ENCODE data around the gene GPRC5D.

Gene GPRC5D

DNA sequence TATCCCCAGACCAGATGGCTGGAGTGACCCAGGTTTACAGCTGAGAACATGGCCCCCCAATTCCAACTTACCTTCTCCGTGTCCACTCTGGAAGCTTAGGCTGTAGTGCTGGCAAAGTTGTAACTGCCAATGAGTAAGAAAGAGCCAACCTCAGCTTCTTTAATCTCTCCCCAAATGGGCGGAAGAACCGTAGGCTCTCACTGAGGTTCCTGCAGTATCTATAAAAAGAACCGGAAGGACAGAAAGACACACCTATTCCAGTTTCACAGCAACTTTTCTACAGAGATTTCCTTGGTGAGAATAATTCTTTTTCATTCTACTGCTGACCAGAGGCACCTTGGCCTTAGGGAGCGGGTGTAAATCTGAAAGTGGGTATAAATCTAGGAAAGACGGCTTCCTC, at the start of gene GPRC5D:
GPRC5D (minus strand) TSS at position 135 of the 400 bp plus-strand sequence. CDS start 1,786 bp downstream, outside the sequence.
- DNase-seq (ENCODE audit: low read depth in 2 of 2) = no peak

DNA sequence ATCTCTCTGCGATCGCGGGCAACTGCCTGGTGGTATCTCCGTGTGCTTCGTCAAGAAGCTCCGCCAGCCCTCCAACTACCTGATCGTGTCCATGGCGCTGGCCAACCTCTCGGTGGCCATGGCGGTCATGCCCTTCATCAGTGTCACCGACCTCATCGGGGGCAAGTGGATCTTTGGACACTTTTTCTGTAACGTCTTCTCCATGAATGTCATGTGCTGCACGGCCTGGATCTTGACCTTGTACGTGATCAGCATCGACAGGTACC, 49.7 kb upstream of the GPRC5D start:
- DNase-seq (ENCODE audit: low read depth in 2 of 2) = no peak

DNA sequence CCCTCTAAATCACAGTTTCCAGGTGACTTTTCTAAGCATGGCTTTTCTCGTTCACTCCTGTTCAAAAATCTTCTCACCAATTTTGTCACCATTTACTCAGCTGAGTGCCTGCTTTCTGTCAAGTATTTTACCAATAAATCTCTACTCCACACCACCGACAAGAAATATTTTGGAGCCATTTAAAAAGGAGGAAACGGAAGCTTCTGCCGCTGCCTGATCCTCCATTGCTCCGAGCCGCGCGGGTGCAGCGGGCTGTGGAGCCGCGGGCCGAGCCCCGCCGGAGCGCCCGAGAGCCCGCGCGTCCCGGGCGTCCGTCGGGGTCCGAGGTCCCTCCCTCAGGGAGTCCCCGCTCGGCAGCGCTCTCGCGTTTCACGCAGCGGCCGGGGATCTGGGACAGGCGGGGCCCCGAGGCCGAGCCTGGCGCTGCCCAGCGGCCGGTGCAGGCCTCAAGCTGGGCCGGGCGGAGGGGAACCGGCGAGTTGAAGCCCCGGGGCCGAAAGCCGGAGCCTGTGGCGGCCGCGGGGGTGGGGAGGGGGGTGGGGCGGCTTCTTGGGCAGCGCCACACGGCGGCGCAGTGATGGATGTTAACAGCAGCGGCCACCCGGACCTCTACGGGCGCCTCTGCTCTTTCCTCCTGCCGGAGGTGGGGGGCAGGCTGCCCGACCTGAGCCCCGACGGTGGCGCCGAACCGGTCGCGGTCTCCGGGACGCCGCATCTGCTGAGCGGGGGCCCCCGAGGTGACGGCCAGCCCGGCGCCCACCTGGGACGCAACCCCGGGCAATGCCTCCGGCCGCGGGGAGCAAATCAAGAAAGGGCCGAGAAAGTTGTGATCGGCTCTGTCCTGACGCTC, 49.2 kb upstream of the GPRC5D start:
- peak in 1 of 2 donors; percentile 21 for DNase-seq (ENCODE audit: low read depth in 2 of 2)

DNA sequence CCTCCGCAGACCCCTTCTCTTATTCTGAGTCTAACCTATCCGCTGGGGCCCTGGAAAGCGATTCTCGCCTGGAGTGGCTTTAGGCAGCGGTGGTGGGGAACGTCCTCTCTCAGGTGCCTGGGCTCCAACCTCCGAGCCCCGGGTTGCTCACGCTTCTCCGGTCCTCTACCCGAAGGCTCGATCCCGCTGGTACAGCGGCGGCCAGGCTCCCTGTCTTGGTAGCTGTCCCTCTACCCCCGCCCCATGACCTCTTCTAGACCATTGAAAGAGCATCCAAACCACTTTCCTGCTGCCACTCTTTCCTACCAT, 48.6 kb upstream of the GPRC5D start:
- DNase-seq (ENCODE audit: low read depth in 2 of 2) = no peak

DNA sequence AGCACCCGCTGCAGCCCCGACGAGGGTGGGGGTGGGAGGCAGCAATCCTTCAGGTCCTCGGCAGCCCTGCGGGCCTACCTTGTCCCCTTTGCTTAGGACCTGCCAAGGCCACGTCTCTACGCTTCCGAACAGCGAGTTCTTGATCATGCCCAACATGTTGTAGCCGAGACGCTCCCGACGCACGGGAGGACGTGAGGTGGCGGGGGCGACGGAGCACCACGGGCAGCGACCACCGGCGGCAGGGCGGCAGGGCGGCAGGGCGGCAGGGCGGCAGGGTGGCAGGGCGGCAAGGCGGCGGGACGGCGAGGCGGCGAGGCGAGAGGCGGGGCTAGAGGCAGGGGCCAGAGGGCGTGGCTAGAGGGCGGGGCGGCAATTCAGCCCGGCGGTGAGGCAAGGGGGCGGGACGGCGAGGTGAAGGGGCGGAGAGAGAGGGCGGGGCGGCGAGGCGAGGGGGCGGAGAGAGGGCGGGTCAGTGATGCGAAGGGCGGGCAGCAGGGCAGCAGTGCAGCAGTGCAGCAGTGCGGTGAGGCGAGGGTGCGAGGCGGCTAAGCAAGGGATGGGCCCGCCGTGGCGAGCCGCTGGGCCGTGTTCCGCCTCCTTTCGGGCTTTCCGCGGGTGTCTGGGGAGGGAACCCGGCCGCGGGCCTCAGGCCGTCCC, 48.1 kb upstream of the GPRC5D start, which contains the start of gene HEBP1:
HEBP1 (minus strand) TSS at position 307 of the 657 bp plus-strand sequence; CDS start at position 156, 151 bp downstream.
- DNase-seq (ENCODE audit: low read depth in 2 of 2) = peak; percentile 98 to 99

DNA sequence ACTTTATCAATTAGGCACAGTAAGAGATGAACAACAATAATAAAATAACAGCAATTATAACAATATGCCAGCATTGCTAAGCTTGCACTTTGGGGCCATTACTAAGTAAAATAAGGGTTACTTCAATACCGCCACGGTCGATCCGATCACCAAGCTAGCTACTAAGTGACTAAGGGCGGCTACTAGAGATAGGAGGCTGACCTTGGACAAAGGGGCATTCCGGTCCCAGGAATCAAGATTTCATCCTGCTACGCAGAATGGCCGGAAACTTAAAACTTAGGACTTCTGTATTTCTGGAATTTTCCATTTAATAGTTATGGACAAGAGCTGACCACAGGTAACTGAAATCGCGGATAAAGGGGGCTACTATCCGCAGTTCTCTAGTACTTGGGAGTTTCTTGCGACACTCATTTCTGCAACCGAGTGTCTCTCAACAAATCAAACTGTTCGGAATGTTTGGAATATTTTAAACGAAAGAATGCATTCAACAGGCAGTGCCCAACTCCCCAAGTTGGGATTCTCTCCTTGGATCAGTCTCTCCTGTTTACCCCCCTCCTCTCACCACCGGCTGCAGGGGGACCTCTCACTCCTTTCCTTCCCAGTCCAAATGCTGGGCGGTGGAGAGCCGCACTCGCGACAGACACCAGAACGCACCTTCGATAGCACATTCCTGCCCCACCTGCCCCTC, 47.4 kb upstream of the GPRC5D start:
- DNase-seq (ENCODE audit: low read depth in 2 of 2) = no peak

DNA sequence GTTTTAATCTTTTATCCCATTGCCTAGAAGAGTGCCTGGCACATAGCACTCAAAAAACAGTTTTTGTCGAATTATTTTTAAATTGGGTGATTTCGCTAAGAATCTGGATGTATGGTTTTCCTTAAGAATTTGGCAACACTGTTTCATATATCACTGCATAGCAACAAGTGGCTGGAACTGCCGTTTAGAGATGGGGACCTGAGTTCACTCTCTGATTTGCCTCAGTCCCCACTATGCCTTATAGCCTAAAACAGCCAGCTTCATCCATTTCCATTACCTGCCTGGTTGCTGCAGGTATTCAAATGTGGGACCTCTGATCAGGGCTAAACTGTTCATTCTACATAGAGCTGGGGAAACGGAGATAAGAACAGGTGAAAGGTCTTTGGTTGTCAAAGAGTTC, 46.3 kb upstream of the GPRC5D start:
- DNase-seq (ENCODE audit: low read depth in 2 of 2) = no peak

DNA sequence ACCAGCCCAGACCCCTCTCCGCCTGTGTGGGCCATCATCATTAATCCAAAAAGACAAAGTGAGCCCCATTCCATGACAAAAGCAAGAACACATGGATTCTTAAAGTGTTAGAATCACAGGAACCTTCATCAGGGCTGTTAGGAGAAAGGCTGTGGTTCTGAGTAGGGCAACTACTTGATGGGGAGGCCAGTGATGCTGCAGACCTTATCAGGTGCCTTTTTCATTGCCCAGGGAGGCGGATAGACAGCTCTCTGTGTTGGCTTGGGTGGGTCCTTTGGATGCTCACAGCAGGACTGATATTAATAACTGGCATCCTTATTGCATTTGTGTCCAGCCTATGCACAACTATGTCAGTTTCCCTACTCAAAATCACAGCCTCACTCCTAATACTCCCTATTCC, 45.8 kb upstream of the GPRC5D start:
- no peak for DNase-seq (ENCODE audit: low read depth in 2 of 2)

DNA sequence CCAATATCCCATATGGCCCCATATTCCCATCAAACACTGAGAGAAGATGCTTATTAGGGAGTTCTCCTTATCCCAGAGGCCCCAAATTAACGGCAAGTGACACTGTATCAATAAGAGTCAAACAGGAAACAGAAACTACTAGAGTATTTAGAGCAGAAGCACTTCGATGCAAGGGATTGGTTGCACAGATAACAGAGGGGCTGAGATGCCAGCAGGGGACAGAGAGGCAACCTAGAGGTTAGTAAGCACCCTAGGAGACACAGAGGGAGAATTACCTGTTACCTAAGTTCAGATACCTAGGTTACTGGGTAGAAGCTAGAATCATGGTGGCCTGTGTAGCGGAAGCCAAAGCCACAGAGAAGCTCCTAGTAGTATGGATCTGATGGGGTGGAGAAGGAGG, 45.2 kb upstream of the GPRC5D start:
- DNase-seq (ENCODE audit: low read depth in 2 of 2) = no peak

DNA sequence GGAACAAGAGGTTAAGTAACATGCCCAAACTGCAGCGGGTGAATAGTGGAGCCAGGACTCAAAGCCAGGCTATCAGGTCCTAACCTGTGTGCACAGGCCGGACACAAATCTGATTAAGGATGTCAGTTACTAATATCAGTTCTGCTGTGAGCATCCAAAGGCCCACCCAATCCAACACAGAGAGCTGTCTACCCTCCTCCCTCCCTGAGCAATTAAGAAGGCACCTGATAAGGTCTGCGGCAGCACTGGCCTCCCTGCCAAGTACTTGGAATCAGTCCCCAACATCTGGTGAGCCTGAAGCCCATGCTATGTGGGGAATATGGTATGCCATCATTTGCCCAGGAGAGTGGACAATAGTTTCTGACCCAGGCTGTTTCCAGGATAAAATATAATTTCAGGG, 44.2 kb upstream of the GPRC5D start:
- DNase-seq (ENCODE audit: low read depth in 2 of 2) = no peak

DNA sequence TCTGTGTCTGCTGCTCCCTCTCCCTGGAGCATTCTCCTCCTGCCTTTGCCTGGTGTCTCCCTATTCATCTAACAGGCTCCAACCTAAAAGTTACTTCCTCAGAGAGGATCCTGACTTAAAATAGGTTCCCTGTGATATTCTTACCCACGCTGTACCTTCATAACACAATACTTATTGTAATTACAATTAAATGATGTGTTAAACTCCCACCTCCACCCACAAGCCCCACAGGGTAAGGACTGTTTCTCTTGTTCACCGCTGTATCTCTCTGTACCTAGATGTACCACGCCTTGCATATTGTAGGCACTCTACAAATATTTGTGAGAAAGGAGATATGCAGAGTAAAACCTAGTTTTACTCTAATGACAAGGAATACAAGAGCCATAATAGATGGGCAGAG, 43.1 kb upstream of the GPRC5D start:
- DNase-seq (ENCODE audit: low read depth in 2 of 2) = no peak

DNA sequence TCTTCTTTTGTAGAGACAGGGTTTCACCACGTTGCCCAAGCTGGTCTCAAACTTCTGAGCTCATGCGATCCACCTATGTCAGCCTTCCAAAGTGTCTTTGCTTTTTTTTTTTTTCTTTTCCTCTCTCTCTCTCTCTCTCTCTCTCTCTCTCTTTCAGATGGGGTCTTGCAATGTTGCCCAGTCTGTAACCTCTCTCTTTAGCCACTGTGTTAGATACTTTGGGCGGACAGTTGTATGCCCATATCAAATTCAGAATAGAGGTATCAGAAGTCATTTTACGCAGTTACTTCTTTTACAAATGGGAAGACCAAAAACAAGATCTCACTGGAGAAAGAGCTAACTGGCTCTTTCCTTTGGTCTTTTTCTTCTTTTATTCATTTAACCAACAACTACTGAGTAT, 41.4 kb upstream of the GPRC5D start:
- no peak for DNase-seq (ENCODE audit: low read depth in 2 of 2)

DNA sequence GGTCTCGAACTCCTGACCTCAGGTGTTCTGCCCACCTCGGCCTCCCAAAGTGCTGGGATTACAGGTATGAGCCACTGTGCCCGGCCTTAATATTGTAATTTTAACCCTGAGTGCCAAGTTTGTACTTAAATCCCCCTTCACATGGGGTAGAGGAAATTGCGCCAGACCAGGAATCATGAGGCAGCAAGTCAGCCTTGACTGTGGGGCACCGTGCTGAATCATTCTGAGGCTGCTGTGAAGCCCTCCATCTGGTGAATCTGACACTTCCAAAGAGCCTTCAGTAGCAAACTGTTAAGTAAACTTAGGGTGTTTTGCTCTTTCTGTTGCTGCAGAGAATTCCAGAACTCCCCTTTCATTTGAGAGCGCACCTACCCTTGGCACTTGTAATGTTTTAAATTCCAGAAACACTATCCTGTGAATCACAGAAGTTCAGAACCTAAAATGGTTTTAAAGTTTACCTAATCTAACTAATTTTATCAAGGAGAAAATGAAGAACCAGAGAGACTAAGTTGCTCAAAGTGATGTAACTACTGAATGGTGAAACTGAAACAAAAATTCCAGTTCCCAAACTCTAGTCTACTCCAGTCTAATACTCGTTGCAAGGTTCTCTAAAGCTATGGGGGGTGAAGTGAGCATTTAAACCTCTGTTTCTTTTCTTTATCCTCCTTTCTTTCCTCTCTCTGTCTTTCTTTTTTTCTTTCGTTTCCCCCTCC, 40.6 kb upstream of the GPRC5D start:
- DNase-seq (ENCODE audit: low read depth in 2 of 2) = no peak

DNA sequence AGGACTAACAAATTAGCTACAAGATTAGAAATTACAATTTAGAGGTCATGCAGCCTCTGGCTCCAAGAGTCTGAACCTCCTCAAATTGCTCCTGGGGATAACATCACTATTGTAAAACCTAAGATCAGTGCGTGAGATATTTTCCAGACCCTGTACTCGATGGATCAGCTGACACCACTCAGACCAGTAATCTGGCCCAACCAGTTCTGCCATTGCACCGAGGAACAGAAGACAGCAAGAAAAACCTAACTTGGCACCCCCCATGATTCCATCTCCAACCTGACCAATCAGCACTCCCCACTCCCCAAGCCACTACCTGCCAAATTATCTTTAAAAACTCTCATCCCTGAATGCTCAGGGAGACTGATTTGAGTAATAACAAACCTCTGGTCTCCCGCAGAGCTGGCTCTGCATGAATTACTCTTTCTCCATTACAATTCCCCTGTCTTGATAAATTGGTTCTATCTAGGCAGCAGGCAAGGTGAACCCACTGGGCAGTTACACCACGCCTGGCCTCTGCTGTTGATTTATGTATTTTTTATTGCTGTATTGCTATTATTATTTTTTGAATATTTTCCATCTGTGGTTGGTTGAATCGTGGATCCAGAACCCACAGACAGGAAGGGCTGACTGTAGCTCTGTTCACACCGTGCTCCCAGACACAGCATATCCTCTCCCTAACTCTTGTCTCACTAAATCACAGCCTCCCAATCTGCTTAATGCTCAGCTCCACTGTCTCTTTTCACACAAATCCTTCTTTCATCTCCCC, 38.9 kb upstream of the GPRC5D start:
- DNase-seq (ENCODE audit: low read depth in 2 of 2) = no peak

DNA sequence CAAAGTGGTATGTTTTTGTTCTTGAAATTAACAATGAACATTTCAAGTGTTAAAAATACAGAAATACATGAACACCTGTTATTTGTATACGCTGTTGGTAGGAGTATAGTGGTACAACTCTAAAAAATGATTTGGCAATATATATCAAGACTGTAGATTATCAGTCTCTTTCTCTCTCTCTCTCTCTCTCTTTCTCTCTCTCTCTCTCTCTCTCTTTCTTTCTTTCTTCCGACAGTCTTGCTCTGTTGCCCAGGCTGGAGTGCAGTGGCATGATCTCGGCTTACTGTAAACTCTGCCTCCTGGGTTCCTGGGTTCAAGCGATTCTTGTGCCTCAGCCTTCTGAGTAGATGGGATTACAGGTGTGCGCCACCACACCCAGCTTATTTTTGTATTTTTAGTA, 35.5 kb upstream of the GPRC5D start:
- DNase-seq (ENCODE audit: low read depth in 2 of 2) = no peak

DNA sequence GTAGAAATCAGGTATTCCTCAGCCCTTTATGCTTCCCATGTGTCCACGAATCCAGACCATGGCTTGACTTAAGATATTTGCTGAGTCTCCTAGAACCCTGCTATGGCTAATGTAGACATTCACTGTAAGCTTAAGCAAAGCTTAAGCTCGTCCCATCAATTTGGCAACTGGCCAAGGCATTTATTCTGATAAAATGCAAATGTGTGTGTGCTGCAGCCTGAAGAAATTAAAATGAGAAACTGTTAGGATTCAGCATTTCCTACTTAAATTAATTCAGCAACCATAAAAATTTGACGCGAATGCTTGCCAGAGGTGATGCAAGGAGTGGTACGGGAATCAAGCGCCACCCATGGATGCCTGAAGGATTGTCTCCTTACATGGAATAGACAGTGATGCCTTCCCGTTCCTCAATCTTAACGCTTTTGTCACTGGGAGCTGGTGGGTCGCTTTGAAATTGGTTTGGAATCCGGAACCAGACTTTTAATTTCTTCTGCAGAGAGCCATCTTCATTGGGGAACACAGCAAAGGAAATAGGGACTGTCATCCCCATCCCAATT, 34.9 kb upstream of the GPRC5D start:
- no peak for DNase-seq (ENCODE audit: low read depth in 2 of 2)

DNA sequence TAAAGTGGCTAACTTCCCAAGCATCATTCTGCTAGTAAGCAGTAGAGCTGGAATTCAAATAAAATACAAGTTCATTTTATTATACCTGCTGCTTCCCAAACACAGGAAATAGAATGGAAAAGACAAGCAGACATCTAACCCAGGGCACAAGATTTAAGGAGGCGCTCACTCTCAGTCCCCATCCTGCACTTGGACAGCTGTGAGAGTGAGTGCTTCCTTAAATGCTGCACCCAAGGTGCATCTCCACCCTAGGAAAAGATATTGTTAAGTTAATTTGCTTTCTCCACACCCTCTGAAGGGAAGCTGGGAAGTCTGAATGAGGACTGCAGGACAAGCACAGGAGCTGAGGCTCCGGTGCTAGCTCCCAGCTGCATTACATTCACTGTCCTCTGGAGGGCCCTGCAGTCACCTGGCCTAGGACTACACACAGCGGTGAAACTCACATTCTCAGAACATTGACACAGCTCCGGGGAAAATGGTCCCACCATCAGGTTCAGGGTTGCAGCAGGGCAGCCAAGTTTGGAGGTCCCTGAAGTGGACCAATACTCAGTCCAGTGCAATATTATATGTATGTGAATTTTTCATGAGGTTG, 33.9 kb upstream of the GPRC5D start:
- DNase-seq (ENCODE audit: low read depth in 2 of 2) = no peak

DNA sequence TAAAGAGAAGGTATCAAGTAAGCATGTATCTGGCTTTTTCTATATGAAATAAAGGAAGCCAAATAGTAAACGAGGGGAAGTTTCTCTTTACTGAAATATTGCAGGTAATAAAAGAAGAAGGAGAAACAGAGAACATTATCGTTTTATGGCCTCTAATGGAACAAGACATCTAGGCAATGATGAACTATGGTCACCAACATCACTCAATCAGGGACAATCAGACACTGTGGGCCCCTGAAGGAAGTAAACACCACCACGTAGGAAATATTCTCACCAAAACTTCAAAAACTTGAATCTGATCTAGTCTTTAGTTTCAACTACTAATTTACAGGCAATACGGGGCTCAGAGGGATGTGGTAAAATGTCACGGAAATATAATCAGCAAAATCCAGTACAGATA, 32.2 kb upstream of the GPRC5D start:
- no peak for DNase-seq (ENCODE audit: low read depth in 2 of 2)

DNA sequence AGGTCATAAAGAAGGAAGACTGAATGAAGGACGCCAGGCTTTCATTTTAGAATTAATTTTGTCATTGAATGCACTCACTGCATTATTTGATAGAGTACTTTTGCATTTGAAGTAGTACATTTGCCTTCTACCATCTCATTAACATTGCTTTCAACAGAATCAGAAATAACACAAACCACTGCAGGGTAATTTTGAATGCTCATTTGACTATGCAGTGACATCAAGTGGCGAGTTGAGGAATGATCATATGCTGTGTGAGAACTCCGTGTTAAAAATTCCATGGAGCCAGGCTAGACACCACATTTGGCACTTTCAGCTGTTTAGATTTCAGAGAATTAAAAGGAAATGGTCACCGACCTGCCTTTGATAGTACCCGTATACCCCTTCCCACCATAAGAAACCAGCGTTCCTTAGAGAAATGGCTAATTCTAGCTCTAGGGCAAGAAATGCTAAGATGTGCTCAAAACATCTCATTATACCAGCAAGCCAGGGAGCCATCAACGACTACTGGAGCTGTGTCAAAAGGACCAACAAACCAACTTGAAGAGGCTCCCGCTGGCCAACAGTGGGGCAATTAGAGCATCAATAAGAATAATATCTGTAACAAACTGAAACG, 31.6 kb upstream of the GPRC5D start:
- DNase-seq (ENCODE audit: low read depth in 2 of 2) = no peak

DNA sequence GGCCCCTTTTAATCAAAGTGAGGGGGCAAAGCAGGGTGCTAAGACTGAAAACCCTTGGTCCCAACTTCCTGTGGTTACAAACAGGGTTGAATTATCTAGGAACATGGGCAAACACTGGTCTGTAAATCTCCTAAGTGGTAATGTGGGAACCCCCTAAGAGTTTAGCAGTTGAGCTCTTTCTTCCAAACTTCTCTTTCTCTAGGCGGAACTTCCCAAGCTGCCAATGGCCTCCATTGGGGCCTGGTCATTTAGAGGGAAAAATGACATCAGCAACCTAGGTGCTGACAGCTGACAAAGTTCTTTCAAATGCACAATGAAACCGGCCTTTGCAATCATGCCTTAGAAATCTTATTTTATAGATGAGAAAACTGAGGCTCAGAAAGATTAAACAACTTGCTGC, 30.4 kb upstream of the GPRC5D start:
- no peak for DNase-seq (ENCODE audit: low read depth in 2 of 2)
